AG08396 (cell line): ENCODE results near the gene PHKA2.
"Not testable (repeated sequence)": the region's sequence is repeated elsewhere in the genome, so short reads cannot be mapped to it uniquely, and the experiment has no call there.

Source experiments
- DNase-seq: peaks from one replicate; pipeline ENCODE4 v3.0.0; 2012; ENCODE audit warnings: low spot score, mixed read lengths

The PHKA2 gene, protein sequence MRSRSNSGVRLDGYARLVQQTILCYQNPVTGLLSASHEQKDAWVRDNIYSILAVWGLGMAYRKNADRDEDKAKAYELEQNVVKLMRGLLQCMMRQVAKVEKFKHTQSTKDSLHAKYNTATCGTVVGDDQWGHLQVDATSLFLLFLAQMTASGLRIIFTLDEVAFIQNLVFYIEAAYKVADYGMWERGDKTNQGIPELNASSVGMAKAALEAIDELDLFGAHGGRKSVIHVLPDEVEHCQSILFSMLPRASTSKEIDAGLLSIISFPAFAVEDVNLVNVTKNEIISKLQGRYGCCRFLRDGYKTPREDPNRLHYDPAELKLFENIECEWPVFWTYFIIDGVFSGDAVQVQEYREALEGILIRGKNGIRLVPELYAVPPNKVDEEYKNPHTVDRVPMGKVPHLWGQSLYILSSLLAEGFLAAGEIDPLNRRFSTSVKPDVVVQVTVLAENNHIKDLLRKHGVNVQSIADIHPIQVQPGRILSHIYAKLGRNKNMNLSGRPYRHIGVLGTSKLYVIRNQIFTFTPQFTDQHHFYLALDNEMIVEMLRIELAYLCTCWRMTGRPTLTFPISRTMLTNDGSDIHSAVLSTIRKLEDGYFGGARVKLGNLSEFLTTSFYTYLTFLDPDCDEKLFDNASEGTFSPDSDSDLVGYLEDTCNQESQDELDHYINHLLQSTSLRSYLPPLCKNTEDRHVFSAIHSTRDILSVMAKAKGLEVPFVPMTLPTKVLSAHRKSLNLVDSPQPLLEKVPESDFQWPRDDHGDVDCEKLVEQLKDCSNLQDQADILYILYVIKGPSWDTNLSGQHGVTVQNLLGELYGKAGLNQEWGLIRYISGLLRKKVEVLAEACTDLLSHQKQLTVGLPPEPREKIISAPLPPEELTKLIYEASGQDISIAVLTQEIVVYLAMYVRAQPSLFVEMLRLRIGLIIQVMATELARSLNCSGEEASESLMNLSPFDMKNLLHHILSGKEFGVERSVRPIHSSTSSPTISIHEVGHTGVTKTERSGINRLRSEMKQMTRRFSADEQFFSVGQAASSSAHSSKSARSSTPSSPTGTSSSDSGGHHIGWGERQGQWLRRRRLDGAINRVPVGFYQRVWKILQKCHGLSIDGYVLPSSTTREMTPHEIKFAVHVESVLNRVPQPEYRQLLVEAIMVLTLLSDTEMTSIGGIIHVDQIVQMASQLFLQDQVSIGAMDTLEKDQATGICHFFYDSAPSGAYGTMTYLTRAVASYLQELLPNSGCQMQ

DNA sequence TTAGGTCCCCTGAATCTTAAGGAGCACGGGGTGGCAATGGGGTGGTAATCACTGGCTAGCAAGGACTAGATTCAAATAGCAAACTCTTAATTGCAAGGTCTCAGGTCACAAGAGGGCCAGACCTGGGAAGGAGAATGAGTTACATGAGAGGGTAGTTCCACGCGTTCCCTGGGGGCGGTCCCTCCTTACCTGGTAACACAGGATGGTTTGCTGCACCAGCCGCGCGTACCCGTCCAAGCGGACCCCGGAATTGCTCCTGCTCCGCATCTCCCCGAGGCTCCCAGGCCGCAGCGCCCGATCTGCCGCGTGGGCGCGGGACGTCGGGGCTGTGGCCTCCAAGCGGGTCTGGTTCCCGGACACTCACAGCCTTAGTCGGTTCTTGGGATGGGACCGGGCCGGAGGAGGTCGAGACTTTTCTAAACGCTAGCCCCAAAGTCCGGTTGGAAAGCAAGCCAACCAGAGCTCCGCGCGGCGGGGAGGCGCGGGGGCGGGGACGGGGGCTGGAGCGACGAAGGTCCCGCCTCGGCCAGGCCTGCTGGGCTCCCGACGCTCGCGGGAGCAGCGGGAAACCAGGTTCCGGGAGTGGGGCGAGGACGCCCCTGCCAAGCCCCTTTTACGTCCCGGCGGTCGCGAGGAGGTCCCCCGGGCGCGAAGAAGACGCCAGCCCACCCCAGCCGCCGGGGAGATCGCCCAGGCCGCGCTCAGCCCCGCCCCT lies at the start of gene PHKA2:
Gene PHKA2 (minus strand): TSS at position 449 of the 715 bp plus-strand sequence. CDS start 182 bp downstream, at position 267.
- DNase-seq = peak; percentile 71

DNA sequence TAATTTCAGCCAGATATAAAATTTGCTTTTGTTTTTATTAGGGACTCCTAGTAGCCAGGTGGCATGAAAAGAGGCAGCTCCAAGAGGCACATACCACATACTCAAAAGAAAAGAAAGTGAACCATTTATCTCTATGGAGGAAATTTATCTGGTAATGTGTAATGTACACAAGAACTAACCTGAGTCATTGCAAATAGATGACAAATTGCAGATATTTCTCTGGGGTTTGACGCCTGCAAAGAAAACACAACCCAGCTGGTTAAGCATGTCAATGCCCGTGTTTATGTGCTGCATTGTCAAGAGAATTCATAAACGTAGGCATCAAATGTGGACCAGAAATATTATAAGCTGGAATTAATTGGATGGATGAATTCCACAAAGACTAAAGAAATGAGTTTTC lies 46.9 kb upstream of the PHKA2 start:
- no peak for DNase-seq

DNA sequence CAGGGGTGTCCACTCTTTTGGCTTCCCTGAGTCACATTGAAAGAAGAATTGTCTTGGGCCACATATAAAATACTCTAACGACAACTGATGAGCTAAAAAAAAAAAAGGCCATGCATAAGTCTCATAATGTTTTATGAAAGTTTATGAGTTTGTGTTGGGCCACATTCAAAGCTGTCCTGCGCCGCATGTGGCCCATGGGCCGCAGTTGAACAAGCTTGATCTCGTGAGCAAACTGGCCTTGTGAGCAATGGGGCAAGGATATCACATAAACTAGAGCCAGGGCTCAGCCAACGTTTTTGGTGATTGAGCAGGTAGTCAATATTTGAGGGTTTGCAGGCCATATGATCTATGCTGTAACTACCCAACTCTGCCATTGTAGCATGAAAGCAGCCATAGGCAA lies 44.6 kb upstream of the PHKA2 start:
- DNase-seq = no peak

DNA sequence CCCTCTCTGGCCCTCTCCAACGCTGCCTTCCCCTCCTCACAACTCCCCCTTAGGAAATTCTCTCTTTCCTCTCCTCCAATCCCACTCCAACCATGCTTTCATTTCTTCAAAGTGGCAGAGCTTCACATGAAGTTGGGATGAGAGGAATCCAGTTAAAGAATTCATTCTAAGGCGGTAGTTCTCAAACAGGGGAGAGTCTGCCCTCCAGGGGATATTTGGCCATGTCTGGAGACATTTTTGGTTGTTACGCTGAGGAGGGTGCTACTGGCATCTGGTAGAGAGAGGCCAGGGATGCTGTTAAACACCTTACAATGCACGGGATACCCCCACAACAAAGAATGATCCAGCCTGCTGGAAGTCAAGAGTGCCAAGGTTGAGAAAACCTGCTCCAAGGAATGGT lies 40.5 kb upstream of the PHKA2 start:
- DNase-seq = no peak

DNA sequence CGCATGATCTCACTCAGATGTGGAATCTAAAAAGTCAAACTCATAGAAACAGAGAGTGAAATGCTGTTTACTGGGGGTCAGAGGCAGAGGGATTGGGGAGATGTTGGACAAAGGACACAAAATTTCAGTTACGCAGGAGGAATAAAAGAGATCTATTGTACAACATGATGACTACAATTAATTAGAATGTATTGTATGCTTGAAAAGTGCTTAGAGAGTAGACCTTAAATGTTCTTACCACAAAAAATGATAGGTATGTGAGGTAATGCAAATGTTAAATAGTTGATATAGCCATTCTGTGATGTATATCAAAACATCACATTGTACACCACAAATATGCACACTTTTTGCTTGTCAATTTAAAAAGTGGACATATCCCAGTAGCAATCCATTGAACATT lies 36.1 kb upstream of the PHKA2 start:
- no peak for DNase-seq

DNA sequence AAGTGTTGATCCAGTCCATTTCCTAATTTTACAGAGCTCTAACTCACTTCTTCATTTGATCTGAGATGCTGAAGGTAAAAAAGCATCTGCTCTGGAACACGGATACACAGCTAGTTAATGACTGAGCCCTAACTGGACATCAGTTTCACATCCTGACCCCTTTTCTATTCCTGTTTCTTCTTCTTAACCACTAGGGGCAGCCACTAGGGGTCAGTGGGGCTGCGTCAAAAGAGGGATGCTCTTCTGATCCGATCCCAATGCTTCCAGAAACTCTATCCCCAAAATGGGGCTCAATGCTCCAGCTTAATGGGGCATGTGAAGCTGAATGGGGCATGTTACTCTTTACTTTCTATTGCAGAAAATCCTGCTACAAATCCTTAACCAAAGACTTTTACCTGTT lies 33.4 kb upstream of the PHKA2 start:
- DNase-seq = peak; percentile 29

DNA sequence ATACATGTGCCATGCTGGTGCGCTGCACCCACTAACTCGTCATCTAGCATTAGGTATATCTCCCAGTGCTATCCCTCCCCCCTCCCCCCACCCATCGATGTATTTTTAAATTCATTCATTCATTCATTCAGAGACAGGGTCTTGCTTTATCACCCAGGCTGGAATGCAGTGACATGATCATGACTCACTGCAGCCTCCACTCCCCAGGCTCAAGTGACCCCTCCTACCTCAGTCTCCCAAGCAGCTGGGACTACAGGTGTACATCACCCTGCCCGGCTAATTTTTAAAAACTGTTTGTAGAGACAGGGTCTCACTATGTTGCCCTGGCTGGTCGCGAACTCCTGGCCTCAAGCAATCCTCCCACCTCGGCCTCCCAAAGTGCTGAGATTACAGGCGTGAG lies 32.7 kb upstream of the PHKA2 start:
- DNase-seq = not testable (repeated sequence)

DNA sequence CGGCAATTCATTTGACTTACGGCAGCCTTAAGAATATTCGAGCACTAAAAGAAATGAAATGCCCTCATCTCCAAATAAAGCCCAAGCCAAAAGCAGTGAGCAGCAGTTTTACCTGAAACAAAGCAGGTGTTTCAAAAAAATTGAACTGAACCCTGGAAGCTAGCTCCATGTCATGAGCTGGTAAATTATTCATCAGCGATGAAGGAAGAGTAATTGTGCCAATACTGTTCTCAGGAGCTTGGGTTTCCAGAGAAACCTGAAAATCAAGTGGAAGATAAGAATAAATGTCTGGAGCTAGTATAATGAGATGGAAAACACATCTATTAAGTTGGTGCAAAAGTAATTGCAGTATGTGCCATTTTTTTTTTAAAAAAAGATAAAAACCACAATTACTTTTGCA lies 24.0 kb upstream of the PHKA2 start:
- DNase-seq = no peak

DNA sequence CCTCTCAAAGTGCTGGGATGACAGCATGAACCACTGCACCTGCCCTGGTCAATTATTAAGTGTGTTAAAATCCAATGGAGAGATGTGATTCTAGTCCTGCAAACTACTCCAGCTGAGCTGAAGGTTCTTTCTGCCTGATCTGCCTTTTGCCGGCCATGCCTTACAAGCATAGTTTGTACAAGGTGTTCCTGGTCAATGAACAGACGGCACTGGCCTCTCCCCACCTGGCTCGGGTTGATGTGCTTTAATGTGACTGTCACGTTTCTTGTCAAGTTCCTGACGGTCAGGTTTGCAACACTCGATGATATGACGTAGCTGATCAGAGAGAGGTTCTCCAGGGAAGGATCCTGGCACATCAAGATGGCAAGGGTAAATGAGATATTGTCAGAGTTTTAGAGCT lies 23.1 kb upstream of the PHKA2 start:
- no peak for DNase-seq

DNA sequence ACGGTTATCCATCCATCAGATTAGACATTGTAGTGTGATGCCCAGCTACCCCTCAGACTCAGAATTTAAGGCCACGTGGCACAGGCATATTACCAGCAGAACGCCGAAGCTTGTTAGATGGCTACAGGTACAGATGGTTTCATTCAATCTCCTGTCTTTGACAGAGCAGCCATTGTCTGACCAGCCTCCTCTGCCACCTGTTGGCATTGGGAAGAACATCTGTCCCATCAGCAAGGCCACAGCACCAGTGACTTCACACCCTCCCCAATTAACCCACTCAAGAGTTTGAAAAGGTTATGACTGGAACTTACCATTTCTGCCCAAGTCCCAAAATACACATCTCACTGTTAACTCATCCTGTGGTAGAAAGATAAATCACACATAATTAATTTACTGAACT lies 22.0 kb upstream of the PHKA2 start:
- no peak for DNase-seq

DNA sequence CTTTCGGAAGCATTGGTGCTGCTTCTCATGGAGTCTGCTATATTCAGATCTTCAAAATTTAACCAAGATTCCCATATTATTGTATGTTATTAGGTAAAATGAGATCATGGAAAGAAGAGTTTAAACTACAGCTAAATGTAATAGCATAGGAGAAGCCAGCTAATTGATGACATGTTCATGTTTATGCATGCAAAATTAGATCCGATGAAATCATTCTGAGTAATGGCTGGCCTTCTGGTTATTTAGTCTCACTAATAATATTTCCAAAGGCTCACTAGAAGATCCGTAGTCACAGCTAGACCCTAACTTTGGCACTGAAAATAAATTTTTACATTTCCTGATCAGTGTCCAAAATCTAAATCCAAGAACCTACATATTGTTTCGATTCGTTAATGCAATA lies 19.8 kb upstream of the PHKA2 start:
- DNase-seq = no peak

DNA sequence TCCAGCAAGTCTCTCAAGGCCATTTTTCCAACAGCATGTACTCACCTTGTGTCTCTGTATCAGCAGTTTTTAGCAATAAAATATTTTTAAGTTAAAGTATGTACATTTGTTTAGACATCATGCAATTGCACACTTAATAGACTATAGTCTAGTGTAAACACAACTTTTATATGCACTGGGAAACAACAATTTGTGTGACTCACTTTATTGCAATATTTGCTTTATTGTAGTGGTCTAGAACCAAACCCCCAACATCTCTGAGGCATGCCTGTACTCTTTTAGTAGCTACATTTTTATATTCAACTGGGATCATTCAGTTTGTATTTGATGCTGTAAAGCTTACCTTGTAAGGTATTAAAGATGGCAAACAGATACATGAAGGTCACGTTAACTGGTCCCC lies 14.7 kb upstream of the PHKA2 start:
- no peak for DNase-seq

DNA sequence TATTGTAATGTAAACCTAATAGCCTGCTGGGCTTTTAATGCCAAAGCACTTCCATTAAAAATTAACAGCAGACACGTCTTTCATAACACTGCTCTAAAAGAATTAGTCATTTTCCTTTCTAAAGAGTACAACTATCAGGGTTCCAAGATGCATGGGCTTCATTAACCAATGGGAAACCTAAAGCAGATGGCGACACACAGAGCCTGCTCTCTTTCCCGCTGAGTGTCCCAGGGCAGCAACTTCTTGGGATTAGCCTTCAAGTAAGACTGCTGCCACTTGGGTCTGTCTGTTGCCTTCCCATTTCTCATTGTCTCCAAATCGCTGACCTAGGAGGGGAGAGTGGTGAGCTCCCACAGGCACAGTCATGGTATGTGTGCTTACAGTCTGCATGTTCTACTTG lies 14.0 kb upstream of the PHKA2 start:
- DNase-seq = no peak

DNA sequence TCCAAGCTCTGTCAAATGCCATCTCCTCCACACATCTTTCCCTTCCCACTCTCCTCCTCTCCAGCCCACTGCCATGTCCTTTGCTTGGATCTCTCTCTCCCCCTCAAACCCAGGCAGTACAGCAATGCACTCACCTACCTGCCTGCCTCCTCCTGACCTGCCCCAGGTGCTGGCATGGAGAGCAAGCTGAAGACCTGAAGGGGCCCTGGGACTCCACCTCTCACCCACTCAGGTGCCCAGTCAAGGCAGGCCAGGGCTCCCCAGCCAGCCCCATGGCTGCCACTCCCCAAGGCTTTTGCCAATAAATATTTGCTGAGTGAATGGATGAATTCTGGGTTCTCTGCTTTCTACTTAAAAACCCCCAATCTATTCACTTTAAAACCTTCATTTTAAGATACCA lies 12.6 kb upstream of the PHKA2 start:
- no peak for DNase-seq

DNA sequence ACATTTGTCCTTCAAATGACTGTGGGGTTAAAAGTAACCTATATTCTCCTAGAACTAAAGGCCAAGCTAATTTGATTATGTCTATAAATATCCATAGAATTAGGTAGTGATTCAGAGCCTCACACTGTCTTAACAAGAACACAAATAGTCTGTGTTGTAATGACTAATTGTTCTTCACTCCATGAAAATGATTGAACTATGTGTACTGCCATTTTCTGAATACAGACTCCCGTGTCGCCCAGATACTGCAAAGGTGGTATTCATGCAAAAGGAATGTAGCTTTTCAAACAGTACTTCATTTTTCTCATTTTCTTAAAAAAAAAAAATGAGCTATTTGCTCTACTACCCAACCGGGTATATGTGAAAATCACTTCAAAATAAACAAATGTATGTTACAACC lies 11.3 kb upstream of the PHKA2 start:
- peak; percentile 12 for DNase-seq

DNA sequence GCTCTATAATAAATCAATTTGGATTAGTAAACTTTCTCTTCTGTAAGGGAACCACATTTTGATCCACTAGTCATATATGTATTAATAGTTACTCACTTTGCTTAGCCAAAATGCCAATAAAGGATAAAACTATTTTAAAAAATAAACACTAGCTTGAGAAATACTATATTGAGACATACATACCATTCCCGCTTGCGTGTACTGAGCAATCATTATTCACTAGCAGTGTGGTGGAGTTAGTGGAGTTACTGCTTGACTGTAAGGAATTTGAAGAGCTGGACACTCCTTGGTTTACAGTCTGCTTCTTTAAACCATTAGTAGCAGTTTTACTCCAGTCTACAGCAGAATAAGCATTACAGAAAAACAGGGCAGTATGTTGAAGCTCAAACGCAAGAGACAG lies 10.8 kb upstream of the PHKA2 start:
- peak; percentile 57 for DNase-seq

DNA sequence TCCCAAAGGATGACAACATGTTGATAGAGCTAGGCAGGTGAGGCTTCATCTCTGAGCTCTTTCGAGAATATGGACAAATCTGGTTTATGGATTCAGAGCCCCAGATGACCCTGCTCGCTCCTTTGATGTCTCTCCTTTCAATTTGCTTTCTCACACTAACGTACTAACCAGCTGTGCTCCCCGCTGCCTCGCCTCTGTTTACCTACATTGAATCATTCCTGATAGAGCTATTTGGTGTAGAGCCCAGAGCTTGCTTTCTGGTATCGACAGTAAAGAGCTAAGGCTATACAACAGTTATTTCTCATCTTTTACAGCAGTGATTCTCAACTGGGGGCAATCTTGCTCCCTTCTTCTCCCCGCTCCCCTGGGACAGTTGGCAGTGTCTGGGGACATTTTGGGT lies 8.9 kb upstream of the PHKA2 start:
- no peak for DNase-seq

DNA sequence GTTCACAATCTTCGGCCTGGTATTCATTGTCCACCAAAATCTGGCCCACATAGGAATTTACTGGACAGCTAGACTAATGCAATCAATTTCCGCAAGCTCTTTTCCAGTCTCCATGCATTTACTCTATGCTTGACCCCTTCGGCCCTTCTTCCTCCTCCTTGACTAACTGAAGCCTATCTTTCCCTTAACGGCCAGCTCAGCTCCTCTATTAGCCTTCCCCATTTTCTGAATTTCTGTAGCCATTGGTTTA lies 1.2 kb upstream of the PHKA2 start:
- no peak for DNase-seq

DNA sequence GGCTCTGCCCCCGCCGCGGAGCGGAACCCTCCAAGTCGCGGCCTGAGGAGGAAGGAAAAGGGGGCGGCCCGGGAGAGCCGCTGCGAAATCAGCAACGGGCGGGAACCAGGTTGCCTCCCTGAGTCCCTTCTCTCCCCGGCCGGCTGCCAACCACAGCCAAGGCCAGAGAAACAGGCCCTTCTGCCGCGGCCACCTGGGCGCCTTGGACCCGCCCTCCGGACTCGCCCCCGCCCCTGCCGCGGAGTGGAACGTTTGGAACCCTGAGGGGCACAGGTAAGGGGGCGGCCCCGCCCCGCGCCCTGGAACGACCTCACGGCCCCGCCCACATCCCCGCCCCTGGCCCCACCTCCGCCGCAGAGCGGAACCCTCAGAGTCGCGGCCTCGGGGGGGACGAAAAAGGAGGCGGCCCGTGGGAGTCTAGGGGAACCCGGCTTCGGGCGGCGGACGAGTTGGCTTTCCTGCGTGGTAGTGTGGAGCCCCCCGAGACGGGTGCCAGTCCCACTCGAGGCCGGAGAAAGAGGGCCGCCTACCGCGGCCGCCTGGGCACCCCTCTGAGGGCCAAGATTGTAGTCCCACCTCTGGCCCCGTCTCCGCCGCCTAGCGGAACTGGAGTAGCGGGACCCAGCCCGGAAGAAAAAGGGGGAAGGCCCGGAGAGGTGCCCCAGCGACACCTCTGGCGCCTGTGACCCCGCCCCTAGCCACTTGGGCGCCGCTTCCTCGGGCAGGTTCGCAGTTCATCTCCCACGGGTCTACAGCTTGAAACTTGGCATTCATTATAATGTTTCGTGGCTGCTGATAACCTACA lies 669 bp upstream of the PHKA2 start:
- DNase-seq = peak; percentile 84

DNA sequence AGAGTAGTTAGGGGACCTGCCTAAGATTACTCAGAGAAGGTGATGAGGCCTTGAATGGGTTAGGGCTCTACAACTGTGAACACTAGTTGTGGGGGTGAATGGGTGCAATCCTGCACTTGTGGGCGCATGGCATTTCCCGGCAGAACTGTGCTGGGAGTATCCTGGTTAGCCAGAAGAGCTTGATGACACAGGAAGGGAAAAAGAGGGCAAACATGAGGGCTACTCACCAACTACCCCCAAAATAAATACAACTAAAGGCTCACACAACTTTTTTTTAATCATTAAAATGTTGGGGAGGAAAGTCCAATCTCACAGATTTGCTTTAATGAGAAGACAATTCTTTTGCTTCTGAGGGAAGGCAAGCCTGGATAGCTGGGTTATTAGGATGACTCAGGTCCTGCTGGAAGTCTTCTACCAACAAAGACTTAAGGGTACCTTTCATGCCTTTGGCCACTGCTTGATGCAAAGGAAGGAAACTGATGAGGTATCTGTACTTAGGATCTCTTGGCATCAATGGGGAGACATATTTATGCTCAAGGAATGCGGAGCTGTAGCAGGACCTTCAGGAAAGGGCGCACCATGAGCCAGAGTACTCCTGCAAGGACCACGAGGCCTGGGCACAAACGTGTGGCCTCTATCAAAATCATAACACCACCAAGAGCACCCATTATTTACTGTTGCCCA lies 2.6 kb downstream of the PHKA2 start:
- DNase-seq = no peak

DNA sequence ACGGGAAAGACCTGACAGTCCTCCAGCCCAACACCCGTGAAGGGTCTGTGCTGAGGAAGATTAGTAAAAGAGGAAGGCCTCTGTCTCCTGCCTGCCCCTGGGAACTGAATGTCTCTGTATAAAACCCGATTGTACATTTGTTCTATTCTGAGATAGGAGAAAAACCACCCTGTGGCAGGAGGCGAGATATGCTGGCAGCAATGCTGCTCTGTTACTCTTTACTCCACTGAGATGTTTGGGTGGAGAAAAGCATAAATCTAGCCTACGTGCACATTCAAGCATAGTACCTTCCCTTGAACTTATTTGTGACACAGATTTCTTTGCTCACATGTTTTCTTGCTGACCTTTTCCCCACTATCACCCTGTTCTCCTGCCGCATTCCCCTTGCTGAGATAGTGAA lies 3.7 kb downstream of the PHKA2 start:
- DNase-seq = not testable (repeated sequence)
